ENCODE data around the gene IER5. TPM values are rescaled to one million over a fixed set of nuclear protein-coding genes. Genes with fewer than 3 reads are reported as not detected.

Gene IER5
- total and polyA plus RNA-seq, 9 of the 15 experiments (the other 6 are each of a cell fraction or from before 2014, with no cell fraction given), result 2.4 to 32.1 (median 12.0) TPM

GRCh38 chr1:181083842-181084605 lies 4.5 kb upstream of the IER5 start (continued):
- TF ChIP-seq GATA2 (CRISPR knock-in tag; IDR thresholded peaks at IDR 0.05), result 0 out of 2 replicates have a peak, but pooled peaks have one; percentile 50
- TF ChIP-seq PCBP1 (IDR thresholded peaks at IDR 0.05; ENCODE audit: low read depth, low read length, poor library complexity, severe bottlenecking), result no peak
- peak; percentile 64 for TF ChIP-seq ATF7 (IDR thresholded peaks at IDR 0.05)
- TF ChIP-seq VEZF1 (CRISPR knock-in tag; IDR thresholded peaks at IDR 0.05), result 0 out of 2 replicates have a peak, but pooled peaks have one; percentile 19
- peak; percentile 78 for TF ChIP-seq ZNF316 (IDR thresholded peaks at IDR 0.05)
- TF ChIP-seq MAFF (IDR thresholded peaks at IDR 0.05; ENCODE audit: low read length), result peak; percentile 9; the same call in 1 of the 2 replicates
- TF ChIP-seq HDAC3 (IDR thresholded peaks at IDR 0.05; ENCODE audit: borderline replicate concordance, partially characterized antibody), result peak; percentile 15
- TF ChIP-seq NBN (IDR thresholded peaks at IDR 0.05; ENCODE audit: low read depth), result peak; percentile 44; the same call in 1 of the 2 replicates
- TF ChIP-seq ZNF263 (CRISPR knock-in tag; IDR thresholded peaks at IDR 0.05; ENCODE audit: borderline replicate concordance), result peak; percentile 23; the same call in 1 of the 2 replicates
- TF ChIP-seq FOXA1 (IDR thresholded peaks at IDR 0.05; ENCODE audit: borderline replicate concordance), result peak; percentile 51; the same call in 1 of the 2 replicates
- TF ChIP-seq MAZ (CRISPR knock-in tag; conservative IDR thresholded peaks at IDR 0.05 in 1 of 2, IDR thresholded peaks at IDR 0.05 in 1 of 2), result 0 out of 4 replicates have a peak, but pooled peaks have one; percentile 43 to 57
- peak; percentile 22; the same call in 1 of the 2 replicates for TF ChIP-seq MAFK (IDR thresholded peaks at IDR 0.05; ENCODE audit: low read length)
- TF ChIP-seq CREM (IDR thresholded peaks at IDR 0.05; ENCODE audit: low read depth), result peak; percentile 9; the same call in 1 of the 2 replicates
- 0 out of 2 replicates have a peak, but pooled peaks have one; percentile 18 for TF ChIP-seq ZEB2 (IDR thresholded peaks at IDR 0.05)
